Stromal cell of bone marrow (primary cell): ENCODE measurements around the gene AMZ1.
"Not testable (repeated sequence)": the region's sequence is repeated elsewhere in the genome, so short reads cannot be mapped to it uniquely, and the experiment has no call there.

Source experiments
- DNase-seq: peaks from one replicate; pipeline ENCODE4 v3.0.0-alpha.2; 2012; ENCODE audit warnings: low read depth

Gene AMZ1

DNA sequence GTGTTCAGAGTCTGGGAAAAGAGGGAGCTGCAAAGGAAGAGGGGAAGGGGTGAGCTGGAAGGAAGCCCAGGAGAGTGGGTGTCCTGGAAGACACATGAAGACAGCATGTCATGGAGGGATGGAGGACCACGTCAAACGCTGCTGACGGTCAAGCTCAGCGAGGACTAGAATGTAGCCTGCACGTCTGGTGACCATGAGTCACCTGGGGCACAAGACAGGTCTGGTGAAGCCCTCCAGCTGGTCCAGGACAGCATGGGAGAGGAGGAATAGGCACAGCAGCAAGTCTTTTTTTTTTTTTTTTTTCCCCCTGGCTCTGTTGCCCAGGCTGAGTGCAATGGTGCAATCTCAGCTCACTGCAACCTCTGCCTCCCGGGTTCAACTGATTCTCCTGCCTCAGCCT is 19.6 kb upstream of the AMZ1 start:
- no peak for DNase-seq

DNA sequence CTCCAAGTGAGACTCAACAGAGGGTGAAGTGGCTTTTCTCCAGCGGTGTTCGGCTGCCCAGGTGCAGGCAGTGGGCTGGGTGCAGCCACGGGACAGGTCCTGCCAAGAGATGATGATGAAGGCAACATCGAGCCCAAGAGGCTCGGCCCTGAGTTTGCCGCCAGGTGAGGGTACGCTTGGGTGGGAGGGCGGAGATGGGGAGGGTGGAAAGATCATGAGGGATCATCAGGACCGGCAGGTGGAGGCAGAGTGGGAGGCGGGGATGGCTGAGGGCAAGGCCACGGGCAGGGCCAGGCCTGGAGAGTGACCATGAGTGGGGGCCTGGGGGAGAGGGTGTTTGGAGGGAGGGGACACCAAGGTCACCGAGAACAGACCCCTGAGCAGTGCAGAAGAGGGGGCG is 17.8 kb upstream of the AMZ1 start:
- no peak for DNase-seq

DNA sequence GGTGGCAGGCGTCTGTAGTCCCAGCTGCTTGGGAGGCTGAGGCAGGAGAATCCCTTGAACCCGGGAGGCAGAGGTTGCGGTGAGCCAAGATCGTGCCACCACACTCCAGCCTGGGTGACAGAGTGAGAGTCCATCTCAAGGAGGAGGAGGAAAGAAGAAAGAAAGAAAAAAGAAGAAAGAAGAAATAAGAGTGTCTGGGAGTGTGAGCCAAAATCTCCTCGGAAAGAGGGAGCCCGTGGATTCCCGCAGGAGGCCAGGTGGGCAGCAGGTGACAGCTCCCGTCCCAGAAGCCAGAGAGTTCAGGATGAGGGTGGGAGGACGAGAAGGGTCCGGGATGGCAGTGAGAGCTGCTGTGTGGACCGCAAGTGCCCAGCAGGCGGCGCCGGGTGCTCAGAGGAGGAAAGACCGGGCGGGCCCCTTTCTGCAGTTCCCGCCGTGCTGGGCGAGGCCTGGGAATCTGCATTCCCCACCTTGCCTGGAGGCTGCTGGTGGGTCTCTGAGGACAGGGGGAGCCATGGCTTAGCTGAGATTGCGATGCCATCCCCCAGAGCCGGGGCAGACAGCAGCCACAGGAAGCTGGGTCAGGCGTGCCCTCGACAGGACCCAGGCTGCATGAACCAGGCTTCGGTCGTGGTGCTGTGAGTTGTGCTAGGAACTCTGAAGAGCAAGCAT is 17.1 kb upstream of the AMZ1 start:
- peak; percentile 16 for DNase-seq

DNA sequence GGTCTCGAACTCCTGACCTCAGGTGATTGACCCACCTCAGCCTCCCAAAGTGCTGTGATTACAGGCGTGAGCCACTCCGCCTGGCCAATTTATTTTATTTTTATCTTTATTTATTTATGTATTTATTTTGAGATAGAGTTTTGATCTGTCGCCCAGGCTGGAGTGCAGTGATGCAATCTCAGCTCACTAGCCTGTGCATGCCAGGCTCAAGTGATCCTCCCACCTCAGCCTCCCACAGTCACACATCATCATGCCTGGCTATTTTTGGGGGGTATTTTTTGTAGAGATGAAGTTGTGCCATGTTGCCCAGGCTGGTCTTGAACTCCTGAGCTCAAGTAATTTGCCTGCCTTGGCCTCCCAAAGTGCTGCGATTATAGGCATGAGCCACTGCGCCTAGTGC is 14.8 kb upstream of the AMZ1 start:
- DNase-seq, result not testable (repeated sequence)

DNA sequence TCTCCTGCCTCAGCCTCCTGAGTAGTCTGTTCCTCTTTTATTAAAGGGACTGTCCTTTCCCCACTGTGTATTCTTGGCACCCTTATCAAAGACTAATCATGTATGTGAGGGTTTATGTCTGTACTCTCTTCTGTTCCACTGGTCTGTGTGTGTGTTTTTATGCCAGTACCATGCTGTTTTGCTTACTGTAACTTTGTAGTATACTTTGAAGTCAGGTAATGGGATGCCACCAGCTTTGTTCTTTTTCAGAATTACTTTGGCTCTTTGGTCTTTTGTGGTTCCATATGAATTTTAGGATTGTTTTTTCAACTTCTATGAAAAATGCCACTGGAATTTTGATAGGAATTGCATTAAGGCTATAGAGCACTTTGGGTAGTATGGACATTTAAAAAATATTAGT is 14.1 kb upstream of the AMZ1 start:
- no peak for DNase-seq

DNA sequence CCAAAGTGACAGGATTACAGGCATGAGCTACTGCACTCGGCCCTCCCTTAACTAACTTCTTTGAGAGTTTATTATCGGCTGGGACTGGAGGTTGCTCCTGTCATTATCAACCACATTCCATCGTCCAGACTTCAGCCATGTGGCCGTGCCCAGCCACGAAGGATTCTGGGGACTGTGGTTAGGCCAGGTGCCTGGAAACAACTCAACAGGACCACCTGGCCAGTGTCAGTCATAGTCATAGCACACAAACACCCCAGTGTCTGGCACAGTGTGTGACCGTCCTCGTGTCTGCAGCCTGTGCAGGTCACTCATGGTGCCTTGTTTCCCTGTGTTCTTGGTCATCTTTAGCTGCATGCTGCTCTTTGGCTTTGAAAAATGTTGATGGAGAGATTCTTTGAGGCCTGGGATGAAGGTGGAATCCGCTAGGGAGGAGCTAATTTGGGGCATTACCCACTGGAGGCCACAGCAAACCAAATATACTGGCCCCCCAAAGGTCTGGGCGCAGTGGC is 12.7 kb upstream of the AMZ1 start:
- DNase-seq, result no peak

DNA sequence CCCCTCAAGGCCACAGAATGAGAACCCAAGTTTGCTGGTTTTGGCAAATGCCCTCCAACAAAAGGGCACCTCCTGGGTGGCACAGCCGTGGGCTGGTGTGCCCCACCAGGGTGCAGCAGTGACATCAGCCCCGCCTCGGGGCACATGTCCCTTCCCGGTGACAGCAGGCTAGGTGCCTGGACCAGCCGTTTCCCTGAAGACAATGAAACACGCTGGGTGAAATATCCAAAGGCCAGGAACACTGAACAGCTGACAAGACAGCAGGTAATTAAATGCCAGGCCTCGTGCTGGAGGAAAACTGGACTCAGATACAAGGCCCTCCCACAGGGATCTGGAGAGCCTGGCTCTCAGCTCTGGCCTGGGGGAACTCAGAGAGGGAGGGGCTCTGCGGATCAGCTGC is 11.4 kb upstream of the AMZ1 start:
- DNase-seq, result not testable (repeated sequence)

DNA sequence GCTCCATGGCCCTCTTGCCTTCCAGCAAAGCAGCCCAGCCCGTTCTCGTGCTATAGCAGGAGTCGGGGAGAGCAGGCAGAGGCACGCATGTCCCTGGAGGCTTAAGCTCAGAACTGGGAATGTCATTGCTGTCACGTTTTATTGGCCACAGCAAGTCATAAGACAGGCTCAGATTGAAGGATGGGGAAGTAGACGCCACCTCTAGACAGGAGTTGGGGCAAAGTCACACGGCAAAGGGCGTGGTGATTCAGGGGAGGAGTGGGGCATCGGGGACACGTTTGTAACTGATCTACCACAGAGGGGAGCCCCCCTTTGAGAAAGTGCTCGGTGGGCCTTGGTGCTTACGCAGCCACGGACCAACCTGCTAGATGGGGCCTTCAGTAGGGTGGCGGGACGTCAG is 9.5 kb upstream of the AMZ1 start:
- not testable (repeated sequence) for DNase-seq

DNA sequence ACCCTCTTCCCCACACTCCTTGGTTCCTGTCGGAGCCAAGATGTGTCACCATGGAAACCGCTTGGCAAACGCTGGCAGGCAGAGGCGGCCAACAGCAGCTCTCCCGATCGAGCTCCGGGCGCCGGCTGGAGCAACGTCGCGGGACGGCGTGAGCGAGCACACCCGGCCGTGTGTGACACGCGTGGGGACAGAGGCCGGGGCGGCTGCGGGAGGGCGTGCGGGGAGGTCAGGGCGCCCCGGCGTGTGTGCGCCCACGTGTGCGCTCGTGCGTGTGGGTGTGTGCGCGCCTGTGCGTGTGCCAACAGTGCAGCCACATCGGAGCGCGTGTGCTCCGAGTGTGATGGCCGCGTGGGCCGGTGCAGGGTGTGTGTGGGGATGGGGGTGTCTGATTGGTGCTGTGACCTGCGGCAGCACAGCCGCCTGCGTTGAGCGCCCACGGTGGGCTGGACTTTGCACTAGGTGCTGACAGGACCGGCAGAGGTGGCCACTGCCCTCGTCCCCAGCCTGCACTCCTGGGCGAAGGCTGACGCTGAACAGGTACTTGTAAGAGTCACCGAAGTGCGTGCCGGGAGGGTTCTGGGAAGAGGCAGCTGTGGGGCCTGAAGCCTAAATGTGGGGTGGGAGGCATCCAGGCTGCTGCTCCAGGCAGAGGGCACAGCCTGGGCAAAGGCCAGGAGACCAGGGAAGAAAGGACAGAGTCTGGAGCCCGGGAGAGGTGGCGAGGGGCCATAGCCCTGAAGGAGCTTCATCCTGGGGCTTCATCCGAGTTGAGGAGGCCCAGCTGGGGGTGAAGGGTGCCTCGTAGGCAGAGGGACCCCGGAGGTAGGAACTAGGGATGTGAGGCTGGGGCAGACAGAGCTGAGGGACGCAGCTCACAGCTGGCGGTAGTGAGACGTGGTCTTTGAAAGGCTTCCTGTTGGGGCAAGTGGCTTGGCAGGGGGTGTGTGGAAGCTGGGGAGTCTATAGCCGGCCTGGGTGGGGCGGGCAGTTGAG is 8.6 kb upstream of the AMZ1 start:
- not testable (repeated sequence) for DNase-seq

DNA sequence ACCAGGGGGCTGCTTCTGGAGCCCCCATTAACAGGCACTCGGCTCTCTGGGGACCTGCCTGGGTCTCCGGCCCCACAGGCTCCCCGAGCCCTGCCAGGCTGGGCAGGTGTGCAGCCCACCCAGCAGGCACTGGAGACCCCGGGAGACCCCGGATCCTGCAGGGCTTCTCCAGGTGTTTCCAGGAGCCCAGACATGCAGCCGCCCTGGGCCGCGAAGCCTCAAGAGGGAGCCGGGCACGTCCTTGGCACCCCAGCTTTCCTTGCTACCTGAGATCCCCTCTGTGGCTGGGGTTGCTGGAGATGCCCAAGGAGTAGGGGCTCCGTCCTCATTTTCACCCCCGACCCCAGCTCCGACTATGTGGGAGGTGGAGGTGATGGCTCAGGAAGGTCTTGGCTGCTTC is 7.7 kb upstream of the AMZ1 start:
- no peak for DNase-seq

DNA sequence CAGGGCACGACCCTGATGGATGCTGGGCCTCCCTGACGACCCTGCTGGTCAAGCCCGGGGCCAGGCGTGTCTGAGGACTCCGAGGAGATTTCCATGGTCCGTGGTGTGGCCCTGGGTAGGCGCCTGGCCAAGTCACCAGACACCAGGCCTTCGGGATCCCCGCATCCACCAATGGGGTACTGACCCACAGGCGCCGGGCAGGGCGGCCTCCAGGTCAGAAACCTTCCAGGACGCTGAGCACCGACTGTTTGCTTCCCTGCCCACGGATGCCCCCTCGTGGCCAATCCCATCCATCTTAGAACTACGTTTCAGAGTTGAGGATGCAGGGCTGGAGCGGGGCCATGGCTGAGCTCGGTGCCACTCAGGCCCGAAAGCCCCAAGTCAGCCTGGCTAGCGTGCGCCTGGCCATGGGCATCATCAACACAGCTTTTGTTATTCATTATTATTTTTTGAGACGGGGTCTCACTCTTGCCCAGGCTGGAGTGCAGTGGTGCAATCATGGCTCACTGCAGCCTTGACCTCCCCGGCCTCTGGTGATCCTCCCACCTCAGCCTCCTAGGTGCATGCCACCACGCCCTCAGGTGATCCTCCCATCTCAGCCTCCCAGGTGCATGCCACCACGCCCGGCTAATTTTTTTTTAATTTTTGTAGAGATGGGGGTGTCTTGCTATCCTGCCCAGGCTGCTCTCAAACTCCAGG is 7.1 kb upstream of the AMZ1 start:
- peak; percentile 43 for DNase-seq

DNA sequence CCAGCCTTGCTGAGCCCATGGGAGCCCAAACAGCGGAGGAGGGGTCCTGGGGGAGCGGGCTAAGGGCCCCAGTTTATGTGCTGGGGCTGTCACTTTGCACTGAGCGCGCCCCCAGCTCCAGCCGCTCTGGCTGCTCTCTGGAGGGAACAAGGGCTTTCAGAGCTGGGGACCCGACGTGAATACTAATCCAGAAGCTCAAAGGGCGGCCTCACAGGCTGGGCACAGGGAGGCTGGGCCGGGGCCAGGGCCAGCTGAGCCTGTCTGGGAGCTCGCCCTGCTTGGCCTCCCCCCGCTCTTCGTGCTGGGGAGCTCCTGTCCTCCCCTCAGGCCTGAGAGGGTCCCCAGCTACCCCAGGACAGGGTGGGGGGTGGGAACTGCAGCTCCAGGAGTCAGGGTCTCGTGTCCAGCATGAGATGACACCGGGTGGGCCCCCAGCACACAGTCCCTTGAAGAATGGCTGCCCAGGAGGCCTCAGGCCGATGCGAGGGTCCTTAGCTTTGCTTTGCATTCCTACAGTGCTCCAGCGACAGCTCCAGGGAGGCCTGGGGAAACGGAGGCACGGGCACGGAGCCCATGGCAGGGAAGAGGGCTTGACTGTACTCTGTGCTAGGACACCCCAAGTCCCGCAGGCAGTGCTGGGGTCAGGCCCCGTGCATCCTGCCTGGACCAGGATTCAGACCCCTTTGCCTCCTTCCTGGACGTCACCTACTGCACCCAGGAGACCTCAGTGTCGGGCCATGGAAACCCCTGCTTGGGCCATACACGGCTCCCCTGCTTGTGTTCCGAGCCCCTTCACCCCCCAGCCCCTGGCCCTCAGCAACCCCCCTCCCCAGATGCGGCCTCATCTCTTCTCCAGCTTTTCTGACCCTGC is 5.8 kb upstream of the AMZ1 start:
- no peak for DNase-seq

DNA sequence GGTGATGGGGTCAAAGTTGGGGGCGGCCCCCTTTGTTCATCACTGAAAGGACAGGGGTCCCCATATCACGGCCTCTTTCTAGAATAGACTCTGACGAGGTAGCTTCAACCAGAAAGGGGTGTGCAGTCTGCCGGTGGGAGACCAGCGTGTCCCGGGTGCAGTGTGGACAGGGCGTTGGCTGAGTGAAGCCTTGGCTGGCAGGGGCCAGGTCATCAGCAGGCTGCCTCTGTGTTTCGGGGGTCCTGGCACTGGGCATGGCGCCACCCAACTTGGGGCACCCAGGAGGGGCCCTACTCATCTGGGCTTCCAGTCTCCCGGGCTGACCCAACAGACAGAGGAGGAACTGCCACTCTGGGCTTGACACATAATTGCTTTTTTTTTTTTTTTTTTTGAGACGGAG is 3.5 kb upstream of the AMZ1 start:
- DNase-seq, result no peak

DNA sequence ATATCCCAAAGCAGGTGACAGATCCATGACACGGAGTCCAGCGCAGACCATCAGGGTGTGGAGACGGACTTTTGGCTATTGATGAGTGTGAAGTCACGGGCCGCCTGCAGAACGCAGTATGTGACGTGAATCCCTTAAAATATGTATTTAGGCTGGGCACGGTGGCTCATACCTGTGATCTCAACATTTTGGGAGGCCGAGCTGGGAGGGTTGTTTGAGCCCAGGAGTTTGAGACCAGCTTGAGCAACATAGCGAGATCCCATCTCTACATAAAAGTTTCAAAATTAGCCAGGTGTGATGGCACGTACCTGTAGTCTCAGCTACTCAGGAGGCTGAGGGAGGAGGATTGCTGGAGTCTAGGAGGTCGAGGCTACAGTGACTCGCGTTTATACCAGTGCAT is 1.9 kb upstream of the AMZ1 start:
- no peak for DNase-seq

DNA sequence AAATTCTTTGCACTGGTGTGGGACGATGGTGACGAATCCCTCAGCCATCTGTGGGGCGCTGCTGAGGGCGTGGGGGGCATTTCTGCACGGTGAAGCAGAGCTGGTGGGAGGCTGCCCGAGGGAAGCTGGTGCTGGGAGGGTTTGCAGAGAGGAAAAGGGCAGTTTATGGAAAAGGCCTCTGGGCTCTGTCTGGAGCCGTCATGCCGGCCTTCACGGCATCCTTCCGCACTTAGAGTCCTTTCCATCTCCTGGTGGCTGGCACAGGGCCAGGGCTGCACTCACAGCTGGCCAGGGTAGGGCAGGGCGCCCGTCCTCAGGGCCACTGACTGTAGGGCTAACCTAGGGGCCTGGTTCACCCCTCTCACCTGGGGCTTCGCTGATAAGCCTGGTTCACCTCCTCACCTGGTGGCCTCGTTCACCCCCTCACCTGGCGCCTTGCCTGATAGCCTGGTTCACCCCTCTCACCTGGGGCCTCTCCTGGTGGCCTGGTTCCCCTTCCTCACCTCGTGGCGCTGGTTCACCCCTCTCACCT is 598 bp upstream of the AMZ1 start:
- DNase-seq, result no peak

DNA sequence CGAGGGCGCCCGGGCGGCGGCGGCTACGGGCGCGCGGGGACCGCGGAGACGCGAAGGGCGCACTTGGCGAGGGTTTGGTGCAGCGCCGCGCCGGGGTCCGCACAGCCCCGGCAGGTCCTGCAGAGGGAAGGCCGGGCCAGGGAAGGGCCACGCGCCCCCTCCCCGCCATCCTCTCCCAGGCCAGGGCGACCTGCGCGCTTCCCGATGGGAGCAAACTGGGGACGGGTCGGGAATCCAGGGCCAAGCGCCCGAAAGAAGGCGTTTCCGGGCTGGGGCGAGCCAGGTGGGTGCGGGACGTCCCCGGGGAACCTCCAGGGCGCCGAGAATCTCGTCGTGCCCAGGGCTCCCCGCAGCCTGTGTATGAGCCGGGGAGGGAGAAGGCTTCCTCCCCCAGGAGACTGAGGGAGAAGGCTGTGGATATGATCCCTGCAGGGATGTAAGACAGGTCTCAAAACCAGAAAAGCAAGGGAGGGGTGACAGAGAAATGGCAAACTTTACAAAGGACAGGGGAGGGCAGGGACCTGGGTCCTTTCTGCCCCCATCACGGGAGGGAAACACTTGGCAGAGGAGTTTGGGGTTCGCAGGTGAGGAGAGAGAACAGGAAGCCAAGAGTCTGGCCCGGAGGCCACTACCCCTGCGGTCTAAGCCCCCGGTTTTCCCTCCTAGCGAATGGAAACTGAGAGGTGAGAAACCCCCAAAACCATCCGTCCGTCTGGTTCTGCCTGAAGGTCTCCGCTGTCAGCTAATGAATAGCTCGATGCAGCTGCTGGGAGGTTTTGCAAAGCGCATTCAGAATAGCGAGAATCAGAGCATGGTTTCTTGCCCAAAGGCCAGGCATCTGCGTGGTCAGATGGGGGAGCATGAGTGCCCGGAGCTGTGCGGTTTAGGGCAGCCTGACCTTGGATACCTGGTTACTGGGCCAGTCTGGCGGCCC is 674 bp downstream of the AMZ1 start:
- DNase-seq, result no peak

DNA sequence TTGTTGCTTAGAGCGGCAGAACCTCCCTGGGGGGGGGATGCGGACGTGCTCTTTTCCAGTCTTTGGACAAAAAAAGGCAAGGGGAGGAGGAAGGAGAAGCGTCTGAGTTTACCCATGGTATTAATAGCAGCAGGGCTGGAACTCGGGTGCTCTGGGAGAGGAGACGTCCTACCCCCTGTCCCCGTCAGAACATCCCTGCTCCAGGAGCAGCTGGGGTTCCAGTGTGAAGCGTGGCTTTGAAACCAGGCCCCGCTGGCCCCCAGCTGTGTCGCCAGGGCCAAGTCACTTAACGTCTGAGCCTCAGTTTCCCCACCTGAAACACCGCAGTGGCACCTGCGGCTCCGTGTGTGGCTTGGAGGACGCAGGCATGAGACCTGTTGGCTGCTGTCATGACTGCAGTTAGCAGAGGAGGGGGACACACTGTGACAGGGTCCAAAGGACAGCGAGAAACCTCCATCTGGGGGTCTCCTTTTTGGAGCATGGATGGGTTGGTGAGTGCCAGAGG is 1.4 kb downstream of the AMZ1 start:
- DNase-seq, result no peak

DNA sequence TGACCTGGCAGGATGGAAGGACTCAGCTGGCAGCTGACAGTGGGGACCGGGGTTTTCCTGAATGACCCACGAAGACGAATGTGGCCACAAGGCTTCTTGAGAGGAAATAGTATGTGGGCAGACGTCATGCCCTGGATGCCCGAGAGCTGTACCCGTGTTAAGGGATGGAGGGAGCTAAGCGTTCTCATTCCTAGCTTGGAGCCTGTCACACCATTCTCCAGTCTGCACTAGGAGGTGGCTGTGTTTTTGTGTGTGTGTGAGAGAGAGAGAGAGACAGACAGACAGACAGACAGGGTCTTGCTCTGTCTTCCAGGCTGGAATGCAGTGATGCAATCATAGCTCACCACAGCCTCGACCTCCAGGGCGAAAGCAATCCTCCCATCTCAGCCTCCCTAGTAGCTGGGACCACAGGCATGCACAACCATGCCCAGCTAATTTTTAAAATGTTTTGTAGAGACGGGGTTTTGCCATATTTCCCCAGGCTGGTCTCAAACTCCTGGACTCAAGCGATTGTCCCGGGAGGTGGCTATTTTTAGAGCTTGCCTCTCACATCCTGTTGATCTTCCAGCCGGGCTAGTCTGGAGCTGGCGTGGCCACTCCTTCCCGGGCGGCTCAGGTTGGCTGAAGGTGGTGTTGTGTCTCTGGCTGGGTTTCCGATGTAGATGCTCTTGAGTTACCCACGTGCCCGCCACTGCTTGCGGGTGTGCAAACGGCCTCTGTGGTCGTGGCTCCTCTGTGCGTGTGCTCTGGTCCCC is 2.1 kb downstream of the AMZ1 start:
- no peak for DNase-seq

DNA sequence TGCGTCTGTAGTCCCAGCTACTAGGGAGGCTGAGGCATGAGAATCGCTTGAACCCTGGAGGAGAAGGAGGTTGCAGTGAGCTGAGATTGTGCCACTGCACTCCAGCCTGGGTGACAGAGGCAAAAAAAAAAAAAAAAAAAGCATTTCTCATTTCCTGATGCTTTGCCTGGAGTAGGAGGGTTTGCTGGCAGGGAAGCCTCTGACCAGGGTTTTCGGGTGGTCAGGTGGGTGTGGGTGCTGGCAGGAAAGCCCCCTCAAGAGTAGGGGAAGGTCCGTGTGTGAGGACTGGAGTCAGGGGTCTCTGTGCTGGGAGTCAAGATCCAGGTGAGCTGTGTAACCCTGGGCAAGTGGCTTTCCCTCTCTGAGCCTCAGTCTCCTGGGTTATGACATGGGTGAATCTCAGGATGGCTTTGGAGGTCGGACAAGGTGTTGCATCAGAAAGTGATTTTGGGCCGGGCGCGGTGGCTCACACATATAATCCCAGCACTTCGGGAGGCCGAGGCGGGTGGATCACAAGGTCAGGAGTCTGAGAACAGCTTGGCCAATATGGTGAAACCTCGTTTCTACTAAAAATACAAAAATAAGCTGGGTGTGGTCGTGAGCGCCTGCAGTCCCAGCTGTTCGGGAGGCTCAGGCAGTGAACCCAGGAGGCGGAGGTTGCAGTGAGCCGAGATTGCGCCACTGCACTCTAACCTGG is 3.2 kb downstream of the AMZ1 start:
- no peak for DNase-seq
